ENCODE measurements around the gene LCE3D. TPM values are rescaled to one million over a fixed set of nuclear protein-coding genes. Genes with fewer than 3 reads are reported as not detected.
"Not testable (repeated sequence)": the region's sequence is repeated elsewhere in the genome, so short reads cannot be mapped to it uniquely, and the experiment has no call there.

Gene LCE3D
- not detected for total RNA-seq

DNA sequence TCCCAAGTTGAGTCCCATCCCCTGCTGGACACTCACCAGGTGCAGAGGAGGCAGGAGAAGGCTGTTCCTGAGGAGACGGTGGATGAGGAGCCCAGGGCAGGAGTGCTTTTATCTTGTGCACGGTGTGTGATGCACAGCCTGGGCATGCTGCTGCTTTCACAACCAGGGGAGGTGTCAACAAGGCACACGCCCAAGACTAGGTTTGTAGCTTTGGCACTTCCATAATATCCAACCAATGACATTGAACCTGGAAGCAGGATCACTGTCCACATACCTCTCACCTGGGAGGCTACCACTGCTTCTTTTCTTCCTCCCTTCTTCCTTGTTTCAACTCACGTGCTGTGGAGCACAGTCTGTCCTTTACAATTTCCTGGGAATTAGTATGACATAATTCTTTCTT, at the start of gene LCE3D:
Gene LCE3D (minus strand): TSS at position 84 of the 400 bp plus-strand sequence. CDS start 580 bp downstream, outside the sequence.
- Mint-ChIP-seq H3K27me3 (ENCODE audit: low read depth) (peaks cover 11% of the 10 kb centered on the region), H3K36me3 (ENCODE audit: insufficient read depth in 2 of 2) (no peaks in the 10 kb centered on the region), H3K9me3 (no peaks in the 10 kb centered on the region), H3K27ac (no peak within 1 kb of the TSS), H3K4me1 (ENCODE audit: low read depth) (no peaks in the 10 kb centered on the region), H3K4me3 (no peak within 1 kb of the TSS)
- ATAC-seq (replicated peaks in 1 of 2) (no peak), DNase-seq (no peak)

DNA sequence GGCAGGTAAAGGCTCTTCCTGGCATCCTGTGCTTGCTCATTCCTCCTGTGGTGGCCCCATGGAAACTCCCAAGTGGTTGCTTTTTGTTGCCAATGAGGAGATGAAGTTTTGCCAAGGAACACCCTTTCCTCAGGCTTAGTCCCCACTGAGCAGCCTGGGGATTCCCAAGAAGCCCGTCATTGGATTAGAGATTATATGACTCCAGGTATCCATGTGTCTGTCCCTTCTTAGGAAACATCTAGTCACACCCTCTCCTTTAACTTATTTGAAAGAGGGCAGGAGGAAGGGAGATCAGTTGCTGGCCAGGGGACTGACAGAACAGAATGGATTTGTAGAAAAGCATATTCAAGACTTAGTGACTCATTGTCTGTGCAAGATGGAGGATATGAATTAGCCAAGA, 46.4 kb upstream of the LCE3D start:
- Mint-ChIP-seq H3K4me1 (ENCODE audit: low read depth) (no peaks in the 10 kb centered on the region), H3K27me3 (ENCODE audit: low read depth) (peaks cover 21% of the 10 kb centered on the region), H3K36me3 (ENCODE audit: insufficient read depth in 2 of 2) (no peaks in the 10 kb centered on the region), H3K27ac (no peak overlapping the region), H3K9me3 (peaks cover 0 to 1% of the 10 kb centered on the region in 2 donors), H3K4me3 (no peak overlapping the region)
- DNase-seq (no peak), ATAC-seq (replicated peaks in 1 of 2) (no peak)

- Mint-ChIP-seq H3K27me3 (ENCODE audit: low read depth) (peaks cover 21% of the 10 kb centered on the region), H3K36me3 (ENCODE audit: insufficient read depth in 2 of 2) (peaks cover 0 to 1% of the 10 kb centered on the region in 2 donors), H3K27ac (no peak overlapping the region), H3K4me3 (no peak overlapping the region), H3K9me3 (peaks cover 2 to 6% of the 10 kb centered on the region in 2 donors), H3K4me1 (ENCODE audit: low read depth) (no peaks in the 10 kb centered on the region)
- ATAC-seq (replicated peaks in 1 of 2) = peak; percentile 29 to 48
- DNase-seq = peak; percentile 19 to 31
Measured at GRCh38 chr1:152623203-152623844, 43.0 kb upstream of the LCE3D start.

DNA sequence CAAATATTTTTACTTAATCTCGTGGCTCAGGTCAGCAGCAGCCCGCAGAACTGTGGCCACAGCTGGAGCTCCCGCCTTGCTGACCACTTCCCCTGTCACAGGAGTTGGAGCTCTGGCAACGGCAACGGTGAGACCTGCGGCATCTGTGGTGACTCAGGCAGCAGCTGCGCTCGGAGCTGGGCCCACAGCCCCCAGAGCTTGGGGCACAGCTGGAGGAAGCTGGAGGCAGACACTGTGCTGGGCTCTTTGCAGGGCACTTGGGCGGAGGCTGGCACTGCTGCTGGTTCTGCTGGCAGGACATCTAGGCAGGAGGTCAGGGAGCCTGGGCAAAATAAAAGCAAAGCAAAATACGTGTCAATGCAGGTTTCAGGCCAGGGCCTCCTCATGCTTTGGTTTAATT, 42.5 kb upstream of the LCE3D start, which contains the start of gene LCE3A:
Gene LCE3A (minus strand): TSS at position 301 of the 400 bp plus-strand sequence. CDS start 0 bp downstream, at position 301.
- peaks cover 0 to 2% of the 10 kb centered on the region in 2 donors for H3K36me3 Mint-ChIP-seq (ENCODE audit: insufficient read depth in 2 of 2)
- no peak for ATAC-seq (replicated peaks in 1 of 2)
- peak in 1 of 2 donors; percentile 4 for DNase-seq
- H3K4me3 Mint-ChIP-seq = no peak within 1 kb of the TSS
- H3K4me1 Mint-ChIP-seq (ENCODE audit: low read depth) = no peaks in the 10 kb centered on the region
- peaks cover 2 to 6% of the 10 kb centered on the region in 2 donors for H3K9me3 Mint-ChIP-seq
- peaks cover 21% of the 10 kb centered on the region for H3K27me3 Mint-ChIP-seq (ENCODE audit: low read depth)
- H3K27ac Mint-ChIP-seq = no peak within 1 kb of the TSS

DNA sequence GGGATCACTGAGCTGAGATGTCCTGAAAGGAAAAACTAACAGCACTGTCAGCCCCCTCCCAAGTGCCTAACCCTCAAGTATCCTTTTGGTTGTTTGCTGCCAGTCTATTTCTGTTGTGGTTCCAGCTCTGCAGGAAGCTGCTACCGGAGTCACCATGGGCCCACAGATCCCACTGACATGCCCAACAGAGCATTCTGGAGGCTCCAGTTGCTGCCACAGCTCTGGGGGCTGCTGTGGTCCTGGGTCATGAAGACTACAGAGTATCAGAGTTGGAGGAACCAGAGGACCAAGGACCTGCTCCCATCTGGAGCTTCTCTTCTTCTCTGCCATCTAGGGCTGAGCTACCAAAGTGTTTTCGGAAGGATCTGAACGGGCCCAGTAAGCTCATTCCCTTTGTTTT, 41.7 kb upstream of the LCE3D start:
- no peak for DNase-seq
- no peak overlapping the region for H3K27ac Mint-ChIP-seq
- H3K4me3 Mint-ChIP-seq = no peak overlapping the region
- peaks cover 0 to 2% of the 10 kb centered on the region in 2 donors for H3K36me3 Mint-ChIP-seq (ENCODE audit: insufficient read depth in 2 of 2)
- H3K9me3 Mint-ChIP-seq = peaks cover 2 to 6% of the 10 kb centered on the region in 2 donors
- ATAC-seq (replicated peaks in 1 of 2) = no peak
- H3K4me1 Mint-ChIP-seq (ENCODE audit: low read depth) = no peaks in the 10 kb centered on the region
- H3K27me3 Mint-ChIP-seq (ENCODE audit: low read depth) = peaks cover 21% of the 10 kb centered on the region

DNA sequence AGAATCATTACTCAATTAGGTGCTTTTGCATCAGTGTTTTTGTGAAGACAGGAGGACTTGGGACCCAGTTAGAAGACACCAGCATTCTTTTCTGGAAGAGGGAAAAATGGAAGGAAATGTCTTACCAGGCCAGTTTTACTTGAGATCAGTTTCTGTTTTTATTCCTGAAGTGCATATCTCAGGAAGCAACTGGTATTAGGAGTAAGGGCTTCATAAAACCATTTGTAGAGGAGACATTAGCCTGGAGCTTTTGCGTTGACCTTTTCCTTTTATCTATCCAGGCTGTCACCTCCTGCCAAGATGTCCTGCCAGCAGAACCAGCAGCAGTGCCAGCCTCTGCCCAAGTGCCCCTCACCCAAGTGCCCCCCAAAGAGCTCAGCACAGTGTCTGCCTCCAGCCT, 33.2 kb upstream of the LCE3D start, which contains the start of gene LCE3B:
Gene LCE3B (plus strand): TSS at position 301 of the 400 bp plus-strand sequence. CDS start 0 bp downstream, at position 301.
- H3K36me3 Mint-ChIP-seq (ENCODE audit: insufficient read depth in 2 of 2) = peaks cover 0 to 2% of the 10 kb centered on the region in 2 donors
- no peak within 1 kb of the TSS for H3K4me3 Mint-ChIP-seq
- H3K4me1 Mint-ChIP-seq (ENCODE audit: low read depth) = no peaks in the 10 kb centered on the region
- H3K27me3 Mint-ChIP-seq (ENCODE audit: low read depth) = peaks cover 33% of the 10 kb centered on the region
- H3K9me3 Mint-ChIP-seq = peaks cover 0 to 2% of the 10 kb centered on the region in 2 donors
- ATAC-seq (replicated peaks in 1 of 2) (no peak), DNase-seq (no peak)
- no peak within 1 kb of the TSS for H3K27ac Mint-ChIP-seq

GRCh38 chr1:152599934-152600333, 19.6 kb upstream of the LCE3D start, which contains the start of gene LCE3C:
LCE3C (plus strand) TSS chr1:152600234; CDS start chr1:152600732, 498 bp downstream.
- ATAC-seq (replicated peaks in 1 of 2) (no peak), DNase-seq (no peak)
- peaks cover 4 to 5% of the 10 kb centered on the region in 2 donors for H3K36me3 Mint-ChIP-seq (ENCODE audit: insufficient read depth in 2 of 2)
- no peak within 1 kb of the TSS for H3K27ac Mint-ChIP-seq
- no peak within 1 kb of the TSS for H3K4me3 Mint-ChIP-seq
- peaks cover 13% of the 10 kb centered on the region for H3K27me3 Mint-ChIP-seq (ENCODE audit: low read depth)
- H3K9me3 Mint-ChIP-seq = peaks cover 3 to 5% of the 10 kb centered on the region in 2 donors
- no peaks in the 10 kb centered on the region for H3K4me1 Mint-ChIP-seq (ENCODE audit: low read depth)

GRCh38 chr1:152596986-152597385, 16.7 kb upstream of the LCE3D start:
- no peak overlapping the region for H3K27ac Mint-ChIP-seq
- peaks cover 13% of the 10 kb centered on the region for H3K27me3 Mint-ChIP-seq (ENCODE audit: low read depth)
- ATAC-seq (replicated peaks in 1 of 2) (no peak), DNase-seq (no peak)
- H3K9me3 Mint-ChIP-seq = peaks cover 3 to 5% of the 10 kb centered on the region in 2 donors
- peaks cover 4 to 5% of the 10 kb centered on the region in 2 donors for H3K36me3 Mint-ChIP-seq (ENCODE audit: insufficient read depth in 2 of 2)
- no peaks in the 10 kb centered on the region for H3K4me1 Mint-ChIP-seq (ENCODE audit: low read depth)
- H3K4me3 Mint-ChIP-seq = no peak overlapping the region

DNA sequence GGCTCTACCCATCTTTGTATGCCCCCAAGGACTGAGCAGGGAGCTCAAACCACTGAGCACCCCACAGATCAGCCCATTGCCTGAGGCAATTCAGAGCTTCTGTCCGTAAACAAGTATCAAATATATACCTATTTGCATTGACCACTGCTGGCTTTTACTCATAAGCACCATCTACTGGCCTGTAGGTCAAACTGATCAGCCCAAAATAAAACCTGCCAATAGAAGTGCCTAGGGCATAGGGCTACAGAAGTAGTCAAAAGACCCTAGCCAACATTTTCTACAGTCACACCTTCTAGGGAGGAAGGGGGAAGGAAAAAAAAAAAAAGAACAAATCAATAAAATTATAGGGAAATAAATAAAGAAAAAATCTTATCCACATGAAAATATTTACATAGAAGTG, 5.3 kb upstream of the LCE3D start:
- Mint-ChIP-seq H3K27me3 (ENCODE audit: low read depth) (no peaks in the 10 kb centered on the region), H3K4me3 (no peak overlapping the region), H3K36me3 (ENCODE audit: insufficient read depth in 2 of 2) (no peaks in the 10 kb centered on the region), H3K9me3 (no peaks in the 10 kb centered on the region), H3K27ac (no peak overlapping the region), H3K4me1 (ENCODE audit: low read depth) (no peaks in the 10 kb centered on the region)
- DNase-seq (no peak), ATAC-seq (replicated peaks in 1 of 2) (no peak)

- no peak overlapping the region for H3K4me3 Mint-ChIP-seq
- no peaks in the 10 kb centered on the region for H3K36me3 Mint-ChIP-seq (ENCODE audit: insufficient read depth in 2 of 2)
- H3K4me1 Mint-ChIP-seq (ENCODE audit: low read depth) = no peaks in the 10 kb centered on the region
- DNase-seq (no peak), ATAC-seq (replicated peaks in 1 of 2) (peak in 1 of 2 donors; percentile 28)
- H3K27me3 Mint-ChIP-seq (ENCODE audit: low read depth) = peaks cover 10% of the 10 kb centered on the region
- H3K27ac Mint-ChIP-seq = no peak overlapping the region
- H3K9me3 Mint-ChIP-seq = no peaks in the 10 kb centered on the region
Measured at GRCh38 chr1:152582647-152583046, 2.3 kb upstream of the LCE3D start.

GRCh38 chr1:152579526-152579925, 790 bp downstream of the LCE3D start:
- DNase-seq; ATAC-seq (replicated peaks in 1 of 2); H3K27ac Mint-ChIP-seq; H3K9me3 Mint-ChIP-seq; H3K36me3 Mint-ChIP-seq (ENCODE audit: insufficient read depth in 2 of 2); H3K4me3 Mint-ChIP-seq; H3K4me1 Mint-ChIP-seq (ENCODE audit: low read depth): not testable (repeated sequence)
- peaks cover 18% of the 10 kb centered on the region for H3K27me3 Mint-ChIP-seq (ENCODE audit: low read depth)

DNA sequence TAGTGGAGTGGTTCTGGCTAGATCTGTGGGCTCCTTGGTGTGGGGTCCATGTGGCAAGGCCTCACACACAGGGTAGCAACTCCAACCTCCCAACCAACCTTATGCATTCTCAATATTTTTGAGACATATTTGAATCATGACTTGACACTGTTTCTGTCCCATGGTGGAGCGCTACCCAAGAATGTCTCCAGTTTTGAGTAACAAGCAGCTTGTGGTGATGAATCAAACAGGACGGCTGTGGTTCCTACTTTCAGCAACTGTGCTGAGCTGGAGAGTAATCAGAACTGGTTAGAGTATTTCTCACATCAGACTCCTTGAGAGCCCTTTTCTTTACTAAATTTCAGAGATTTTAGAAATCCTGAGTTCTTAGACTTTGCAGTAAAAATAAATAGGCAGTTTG, 3.1 kb downstream of the LCE3D start:
- Mint-ChIP-seq H3K27me3 (ENCODE audit: low read depth) (peaks cover 36% of the 10 kb centered on the region), H3K4me3 (no peak overlapping the region), H3K27ac (no peak overlapping the region), H3K36me3 (ENCODE audit: insufficient read depth in 2 of 2) (no peaks in the 10 kb centered on the region), H3K9me3 (no peaks in the 10 kb centered on the region), H3K4me1 (ENCODE audit: low read depth) (no peaks in the 10 kb centered on the region)
- peak; percentile 92 to 97 for ATAC-seq (replicated peaks in 1 of 2)
- DNase-seq = peak; percentile 28 to 58

DNA sequence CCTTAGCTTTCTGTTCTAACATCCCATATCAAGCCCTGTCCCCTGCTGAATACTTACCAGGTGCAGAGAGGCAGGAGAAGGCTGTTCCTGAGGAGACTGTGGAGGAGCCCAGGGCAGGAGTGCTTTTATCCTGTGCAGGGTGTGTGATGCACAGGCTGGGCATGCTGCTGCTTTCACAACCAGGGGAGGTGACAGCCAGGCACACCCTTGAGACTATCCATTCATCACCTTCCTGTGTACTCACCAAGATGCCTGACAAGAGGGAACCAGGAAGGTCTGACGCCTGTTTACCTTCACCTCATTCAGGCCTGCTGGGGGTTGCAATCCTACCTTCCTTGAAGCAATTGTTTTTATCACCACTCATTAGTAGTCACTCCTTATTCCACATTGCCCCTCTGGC, 13.6 kb downstream of the LCE3D start, which contains the start of gene LCE3E:
Gene LCE3E (minus strand): TSS at position 100 of the 400 bp plus-strand sequence. CDS start 572 bp downstream, outside the sequence.
- H3K36me3 Mint-ChIP-seq (ENCODE audit: insufficient read depth in 2 of 2) = peaks cover 1 to 4% of the 10 kb centered on the region in 2 donors
- no peak within 1 kb of the TSS for H3K27ac Mint-ChIP-seq
- ATAC-seq (replicated peaks in 1 of 2) = no peak
- H3K27me3 Mint-ChIP-seq (ENCODE audit: low read depth) = peaks cover 5% of the 10 kb centered on the region
- H3K4me1 Mint-ChIP-seq (ENCODE audit: low read depth) = no peaks in the 10 kb centered on the region
- DNase-seq = no peak
- no peak within 1 kb of the TSS for H3K4me3 Mint-ChIP-seq
- peaks cover 2 to 5% of the 10 kb centered on the region in 2 donors for H3K9me3 Mint-ChIP-seq
